DMS 273 (cell line): Measurements from ENCODE around the gene STK32A.
"Not testable (repeated sequence)": the region's sequence is repeated elsewhere in the genome, so short reads cannot be mapped to it uniquely, and the experiment has no call there.

Source experiments
- DNase-seq: peaks from one replicate; lab custom pipeline; 2025; ENCODE audit not compliant: unreplicated experiment; lab: John Stamatoyannopoulos, UW

The STK32A gene

GRCh38 chr5:147234825-147235635 lies at the start of gene STK32A:
Gene STK32A (plus strand): TSS chr5:147235026. CDS start chr5:147239635, 4,609 bp downstream.
- DNase-seq, result peak; percentile 76

- DNase-seq, result peak; percentile 7
These were observed 47.7 kb upstream of the STK32A start for GRCh38 chr5:147187099-147187540.

- DNase-seq, result peak; percentile 89
These were observed 46.4 kb upstream of the STK32A start for GRCh38 chr5:147188200-147189108.

GRCh38 chr5:147189109-147189424 lies 45.8 kb upstream of the STK32A start:
- no peak for DNase-seq

GRCh38 chr5:147190331-147190730 lies 44.5 kb upstream of the STK32A start:
- no peak for DNase-seq

GRCh38 chr5:147193123-147193522 lies 41.7 kb upstream of the STK32A start:
- DNase-seq, result no peak

GRCh38 chr5:147200004-147200403 lies 34.8 kb upstream of the STK32A start:
- DNase-seq, result no peak

GRCh38 chr5:147203213-147203612 lies 31.6 kb upstream of the STK32A start:
- DNase-seq, result no peak

GRCh38 chr5:147204576-147204975 lies 30.2 kb upstream of the STK32A start:
- DNase-seq, result no peak

GRCh38 chr5:147208134-147208533 lies 26.7 kb upstream of the STK32A start:
- no peak for DNase-seq

GRCh38 chr5:147216552-147217154 lies 18.2 kb upstream of the STK32A start:
- DNase-seq, result no peak

- DNase-seq, result no peak
These were observed 11.5 kb upstream of the STK32A start for GRCh38 chr5:147223343-147223742.

- DNase-seq, result peak; percentile 70
These were observed 10.7 kb upstream of the STK32A start for GRCh38 chr5:147223948-147224791.

- no peak for DNase-seq
These were observed 8.9 kb upstream of the STK32A start for GRCh38 chr5:147225938-147226337.

GRCh38 chr5:147226512-147226911 lies 8.3 kb upstream of the STK32A start:
- no peak for DNase-seq

GRCh38 chr5:147234239-147234824 lies 494 bp upstream of the STK32A start:
- DNase-seq, result peak; percentile 49

GRCh38 chr5:147240266-147240985 lies 5.6 kb downstream of the STK32A start:
- DNase-seq, result no peak

- DNase-seq, result not testable (repeated sequence)
These were observed 8.4 kb downstream of the STK32A start for GRCh38 chr5:147243238-147243637.

GRCh38 chr5:147245381-147246165 lies 10.7 kb downstream of the STK32A start:
- no peak for DNase-seq
